Natural killer cell (primary cell): ENCODE data around the gene DECR2. TPM values are rescaled to one million over a fixed set of nuclear protein-coding genes. Genes with fewer than 3 reads are reported as not detected.
A peak's percentile ranks its signal among the peaks of the same experiment; 100 is the strongest.

ENCODE experiments used
- ATAC-seq, 3 donors: fragments of 150-1000 bp in 2 of 3; fragments of 200-7000 bp in 1 of 3; cut with Tn5 transposase; 1 replicate in 1 of 3; 2 replicates in 2 of 3; pipeline ENCODE4 v1.10.0; 2021; ENCODE audit warnings: mild to moderate bottlenecking in 2 of 3, moderate library complexity in 2 of 3
- DNase-seq, 2 donors: peaks; one replicate each; pipeline versions ENCODE4 v3.0.0 to v3.0.0-alpha.2; 2013 to 2021; ENCODE audit warnings: mixed read lengths in 1 of 2
- H3K27ac ChIP-seq: one replicate; pipeline ENCODE4 v1.5.1; 2013; ENCODE audit warnings: mild to moderate bottlenecking, low read length
- H3K27me3 ChIP-seq: one replicate; pipeline ENCODE4 v1.6.1; 2013; ENCODE audit warnings: low read length; ENCODE audit not compliant: control insufficient read depth, insufficient read depth
- H3K36me3 ChIP-seq: one replicate; pipeline ENCODE4 v1.6.1; 2013; ENCODE audit warnings: low read length; ENCODE audit not compliant: control insufficient read depth, insufficient read depth
- H3K4me1 ChIP-seq: one replicate; pipeline ENCODE4 v1.6.1; 2013; ENCODE audit warnings: low read length; ENCODE audit not compliant: control insufficient read depth, insufficient read depth
- H3K4me3 ChIP-seq: one replicate; pipeline ENCODE4 v1.5.1; 2013; ENCODE audit warnings: low read length
- H3K9me3 ChIP-seq: one replicate; pipeline ENCODE4 v1.6.1; 2013; ENCODE audit warnings: low read length; ENCODE audit not compliant: control insufficient read depth, insufficient read depth
- H3K27ac Mint-ChIP-seq, 2 donors: one replicate each; pipeline ENCODE4 v1.8.0; 2022; ENCODE audit warnings: mild to moderate bottlenecking in 2 of 2, mixed read lengths in 2 of 2, moderate library complexity in 1 of 2
- H3K27me3 Mint-ChIP-seq, 2 donors: one replicate each; pipeline ENCODE4 v1.8.0; 2022; ENCODE audit warnings: low read depth in 2 of 2, mixed read lengths in 2 of 2
- H3K36me3 Mint-ChIP-seq: one replicate; pipeline ENCODE4 v1.8.0; 2022; ENCODE audit warnings: mixed read lengths
- H3K4me1 Mint-ChIP-seq, 2 donors: one replicate each; pipeline ENCODE4 v1.8.0; 2022; ENCODE audit warnings: mixed read lengths in 2 of 2
- H3K4me3 Mint-ChIP-seq: one replicate; pipeline ENCODE4 v1.8.0; 2022; ENCODE audit warnings: mild to moderate bottlenecking, moderate library complexity, mixed read lengths
- H3K9me3 Mint-ChIP-seq, 2 donors: one replicate each; pipeline ENCODE4 v1.8.0; 2022; ENCODE audit warnings: mixed read lengths in 2 of 2
- CTCF ChIP-seq: fragments of 200-600 bp; IDR thresholded peaks from one replicate; pipeline ENCODE4 v1.8.0; 2022; ENCODE audit warnings: antibody characterized with exemption
- WGBS: methylation state at CpG from one replicate; pipeline ENCODE4 v1.1.7; 2013; ENCODE audit warnings: missing lambda C conversion rate; ENCODE audit not compliant: insufficient coverage; 5-methylcytosine and 5-hydroxymethylcytosine counted together
- intact Hi-C: fragments of 100-400 bp; cut with micrococcal nuclease; formaldehyde crosslinking; loops from one replicate; pipeline ENCODE4 v1.14.2; 2022
- total RNA-seq, 4 donors: library from RNA; stranded (reverse); fragments of 120-200 nt in 1 of 4; gene quantifications; one replicate each; pipeline versions ENCODE4 v1.2.3 to v1.2.4, GENCODE V29; 2013 to 2022

DECR2 gene
- total RNA-seq, 3 donors from 2014 or later (not counting 1 experiment from before 2014, with no cell fraction given), result 9.5 to 13.0 (median 12.9) TPM

- H3K36me3 Mint-ChIP-seq, result no peaks in the 10 kb centered on the region
- H3K4me1 Mint-ChIP-seq, result peaks cover 28 to 35% of the 10 kb centered on the region in 2 donors
- no peaks in the 10 kb centered on the region for H3K9me3 Mint-ChIP-seq
- H3K27ac Mint-ChIP-seq, result peak overlapping the region; percentile 89 to 91
- intact Hi-C loops, result loop anchor here (2.0 kb wide), 1 partner anchor 31 kb away; no protein-coding TSS in a partner anchor
- H3K4me3 Mint-ChIP-seq, result peak overlapping the region; percentile 92
- DNase-seq, result no peak
- Histone ChIP-seq H3K9me3 (no peaks in the 10 kb centered on the region), H3K27ac (no peak overlapping the region), H3K4me3 (no peak overlapping the region), H3K4me1 (peaks cover 24% of the 10 kb centered on the region), H3K36me3 (no peaks in the 10 kb centered on the region), H3K27me3 (no peaks in the 10 kb centered on the region)
- TF ChIP-seq CTCF, result no peak
- WGBS, result 89% methylated on average over 20 of the region's 20 CpGs
- ATAC-seq, result no peak
- peaks cover 0 to 3% of the 10 kb centered on the region in 2 donors for H3K27me3 Mint-ChIP-seq
Measured at GRCh38 chr16:424033-424622, 22.4 kb downstream of the DECR2 start.

GRCh38 chr16:424623-425081, 23.0 kb downstream of the DECR2 start:
- 17% methylated on average over 31 of the region's 31 CpGs for WGBS
- peak overlapping the region; percentile 97 for H3K27ac ChIP-seq
- H3K4me3 Mint-ChIP-seq, result peak overlapping the region; percentile 92
- no peak for TF ChIP-seq CTCF
- intact Hi-C loops, result loop anchor here (1.0 to 2.0 kb wide), 2 partner anchors 32 to 165 kb away; no protein-coding TSS in a partner anchor
- H3K4me1 Mint-ChIP-seq, result peaks cover 28 to 35% of the 10 kb centered on the region in 2 donors
- ATAC-seq, result no peak
- H3K4me1 ChIP-seq, result peaks cover 24% of the 10 kb centered on the region
- H3K27me3 Mint-ChIP-seq, result peaks cover 0 to 3% of the 10 kb centered on the region in 2 donors
- H3K9me3 ChIP-seq, result no peaks in the 10 kb centered on the region
- H3K36me3 ChIP-seq, result no peaks in the 10 kb centered on the region
- no peaks in the 10 kb centered on the region for H3K9me3 Mint-ChIP-seq
- H3K27ac Mint-ChIP-seq, result peak overlapping the region; percentile 89 to 91
- peak overlapping the region; percentile 84 for H3K4me3 ChIP-seq
- no peaks in the 10 kb centered on the region for H3K36me3 Mint-ChIP-seq
- H3K27me3 ChIP-seq, result no peaks in the 10 kb centered on the region
- no peak for DNase-seq

- ATAC-seq, result peak; percentile 86 to 93 (median 87)
- Histone ChIP-seq H3K4me3 (peak within 1 kb of the TSS; percentile 84), H3K27me3 (no peaks in the 10 kb centered on the region), H3K9me3 (no peaks in the 10 kb centered on the region), H3K36me3 (no peaks in the 10 kb centered on the region), H3K4me1 (peaks cover 24% of the 10 kb centered on the region), H3K27ac (peak within 1 kb of the TSS; percentile 97)
- Mint-ChIP-seq H3K36me3 (no peaks in the 10 kb centered on the region), H3K4me3 (peak within 1 kb of the TSS; percentile 92), H3K9me3 (no peaks in the 10 kb centered on the region), H3K27ac (peak within 1 kb of the TSS; percentile 89 to 91), H3K27me3 (peaks cover 0 to 3% of the 10 kb centered on the region in 2 donors), H3K4me1 (peaks cover 28 to 35% of the 10 kb centered on the region in 2 donors)
- under 1% methylated on average over 77 of the region's 77 CpGs for WGBS
- intact Hi-C loops, result loop anchor here (1.0 to 2.0 kb wide), 2 partner anchors 32 to 164 kb away; no protein-coding TSS in a partner anchor
- TF ChIP-seq CTCF, result peak; percentile 17
- DNase-seq, result peak; percentile 84 to 89
Measured at GRCh38 chr16:425082-425718, 23.5 kb downstream of the DECR2 start, which contains the start of gene RAB11FIP3. Gene RAB11FIP3, plus strand, starts transcription at chr16:425649. Its CDS starts 358 bp downstream, at chr16:426007.
